Liver (tissue), 9 donors: ENCODE measurements around the gene ZNF582. TPM values are rescaled to one million over a fixed set of nuclear protein-coding genes. Genes with fewer than 3 reads are reported as not detected.

ENCODE experiments used
- DNase-seq: peaks from one replicate; pipeline ENCODE4 v3.0.0-alpha.2; 2017; ENCODE audit warnings: low spot score
- H3K27ac ChIP-seq, 2 donors: one replicate each; pipeline ENCODE4 v1.7.0; 2013; ENCODE audit warnings: inconsistent platforms in 2 of 2, low read length in 2 of 2, control low read depth in 1 of 2, low read depth in 1 of 2, mild to moderate bottlenecking in 1 of 2
- H3K27me3 ChIP-seq, 4 donors: one replicate each; pipeline versions ENCODE4 v1.6.1 to v1.7.0; 2013; ENCODE audit warnings: low read length in 3 of 4, inconsistent platforms in 1 of 4, mild to moderate bottlenecking in 1 of 4, moderate library complexity in 1 of 4; ENCODE audit not compliant: control insufficient read depth in 4 of 4, insufficient read depth in 4 of 4
- H3K36me3 ChIP-seq, 4 donors: one replicate each; pipeline versions ENCODE4 v1.6.1 to v1.7.0; 2013; ENCODE audit warnings: low read length in 3 of 4, mild to moderate bottlenecking in 3 of 4, low read depth in 1 of 4, moderate library complexity in 1 of 4; ENCODE audit not compliant: control insufficient read depth in 4 of 4, insufficient read depth in 3 of 4
- H3K4me1 ChIP-seq, 4 donors: one replicate each; pipeline versions ENCODE4 v1.6.1 to v1.7.0; 2013; ENCODE audit warnings: low read length in 3 of 4, mild to moderate bottlenecking in 3 of 4, moderate library complexity in 1 of 4; ENCODE audit not compliant: control insufficient read depth in 4 of 4, insufficient read depth in 4 of 4
- H3K4me3 ChIP-seq, 3 donors: one replicate each; pipeline versions ENCODE4 v1.6.1 to v1.7.0; 2013; ENCODE audit warnings: low read length in 3 of 3, control low read depth in 1 of 3, low read depth in 1 of 3, mild to moderate bottlenecking in 1 of 3
- H3K9ac ChIP-seq, 2 donors: one replicate each; pipeline ENCODE4 v1.7.0; 2013; ENCODE audit warnings: low read length in 2 of 2, mild to moderate bottlenecking in 2 of 2, moderate library complexity in 2 of 2, control low read depth in 1 of 2, low read depth in 1 of 2
- H3K9me3 ChIP-seq, 4 donors: one replicate each; pipeline versions ENCODE4 v1.6.1 to v1.7.0; 2013; ENCODE audit warnings: low read length in 3 of 4; ENCODE audit not compliant: control insufficient read depth in 4 of 4
- EGR1 ChIP-seq, 2 donors: IDR thresholded peaks; 2 replicates each; pipeline ENCODE4 v1.6.1; 2016 to 2018; ENCODE audit warnings: antibody characterized with exemption in 2 of 2, low read depth in 2 of 2
- GABPA ChIP-seq, 2 donors: IDR thresholded peaks in 1 of 2; conservative IDR thresholded peaks in 1 of 2; 2 replicates each; pipeline ENCODE4 v1.6.1; 2016; ENCODE audit warnings: antibody characterized with exemption in 2 of 2, mild to moderate bottlenecking in 1 of 2, moderate library complexity in 1 of 2
- HNF4A ChIP-seq, 2 donors: conservative IDR thresholded peaks; 2 replicates each; pipeline ENCODE4 v1.6.1; 2016; ENCODE audit warnings: antibody characterized with exemption in 2 of 2, mild to moderate bottlenecking in 2 of 2
- RAD21 ChIP-seq, 2 donors: IDR thresholded peaks; 2 replicates each; pipeline ENCODE4 v1.6.1; 2016; ENCODE audit warnings: antibody characterized with exemption in 2 of 2, mild to moderate bottlenecking in 2 of 2
- RXRA ChIP-seq, 2 donors: IDR thresholded peaks; 2 replicates each; pipeline ENCODE4 v1.6.1; 2017 to 2018; ENCODE audit warnings: antibody characterized with exemption in 2 of 2, mild to moderate bottlenecking in 1 of 2
- SP1 ChIP-seq: IDR thresholded peaks from 2 replicates; pipeline ENCODE4 v1.6.1; 2018; ENCODE audit warnings: antibody characterized with exemption, mild to moderate bottlenecking
- TAF1 ChIP-seq: conservative IDR thresholded peaks from 2 replicates; pipeline ENCODE4 v1.6.1; 2016; ENCODE audit warnings: antibody characterized with exemption, mild to moderate bottlenecking
- WGBS: extraction: QIAGEN DNeasy Blood & Tissue Kit; methylation state at CpG from one replicate; pipeline ENCODE4 v1.1.7; 2013; 5-methylcytosine and 5-hydroxymethylcytosine counted together
- polyA plus RNA-seq, 2 donors: library from polyadenylated mRNA; stranded (reverse) in 1 of 2; unstranded in 1 of 2; fragments of 200-250 nt in 1 of 2; fragments of >200 nt in 1 of 2; fragmentation: Nextera tagmentation in 1 of 2; extraction: Ambion mirVana in 1 of 2; gene quantifications; one replicate each; pipeline versions ENCODE4 v1.2.1 to v1.2.3, GENCODE V29; 2013 to 2015
- total RNA-seq, 2 donors: library from RNA; depleted of rRNA; stranded (reverse); fragments of >200 nt; gene quantifications; one replicate each; pipeline ENCODE4 v1.2.3, GENCODE V29; 2014
- TF ChIP-seq, protein P1 (sequence below): IDR thresholded peaks from 2 replicates; pipeline ENCODE4 v1.6.1; 2016; ENCODE audit warnings: antibody characterized with exemption
- TF ChIP-seq, protein P2 (sequence below): IDR thresholded peaks from 2 replicates; pipeline ENCODE4 v1.6.1; 2016; ENCODE audit warnings: antibody characterized with exemption, mild to moderate bottlenecking
- TF ChIP-seq, protein P3 (sequence below): IDR thresholded peaks from 2 replicates; pipeline ENCODE4 v1.6.1; 2016; ENCODE audit warnings: antibody characterized with exemption
- TF ChIP-seq, protein P4 (sequence below): IDR thresholded peaks from 2 replicates; pipeline ENCODE4 v1.6.1; 2016; ENCODE audit warnings: antibody characterized with exemption
- donor health status: healthy.
- donor health status: healthy.
- donor health status: healthy.
- donor health status: healthy.
- donor health status: healthy.

The ZNF582 gene
- total and polyA plus RNA-seq, 4 donors: 1.3 to 2.1 (median 1.4) TPM

DNA sequence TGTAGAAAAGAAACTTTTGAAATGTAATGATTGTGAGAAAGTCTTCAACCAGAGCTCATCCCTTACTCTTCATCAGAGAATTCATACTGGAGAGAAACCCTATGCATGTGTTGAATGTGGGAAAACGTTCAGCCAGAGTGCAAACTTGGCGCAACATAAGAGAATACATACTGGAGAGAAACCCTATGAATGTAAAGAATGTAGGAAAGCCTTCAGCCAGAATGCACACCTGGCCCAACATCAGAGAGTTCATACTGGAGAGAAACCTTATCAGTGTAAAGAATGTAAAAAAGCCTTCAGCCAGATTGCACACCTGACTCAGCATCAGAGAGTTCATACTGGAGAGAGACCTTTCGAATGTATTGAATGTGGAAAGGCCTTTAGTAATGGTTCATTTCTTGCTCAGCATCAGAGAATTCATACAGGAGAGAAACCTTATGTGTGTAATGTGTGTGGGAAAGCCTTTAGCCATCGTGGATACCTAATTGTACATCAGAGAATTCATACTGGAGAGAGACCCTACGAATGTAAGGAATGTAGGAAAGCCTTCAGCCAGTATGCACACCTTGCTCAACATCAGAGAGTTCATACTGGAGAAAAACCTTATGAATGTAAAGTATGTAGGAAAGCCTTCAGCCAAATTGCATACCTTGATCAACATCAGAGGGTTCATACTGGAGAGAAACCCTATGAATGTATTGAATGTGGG lies 30.1 kb upstream of the ZNF582 start:
- no peak for TF ChIP-seq RAD21 (IDR thresholded peaks at IDR 0.05)
- TF ChIP-seq RXRA (IDR thresholded peaks at IDR 0.05): no peak
- no peak overlapping the region for H3K9ac ChIP-seq
- H3K9me3 ChIP-seq: peaks cover 33 to 95% (median 70%) of the 10 kb centered on the region in 4 donors
- no peak for DNase-seq
- H3K27ac ChIP-seq: no peak overlapping the region
- H3K36me3 ChIP-seq: peaks cover 2 to 45% (median 39%) of the 10 kb centered on the region in 4 donors
- 93% methylated on average over 5 of the region's 5 CpGs for WGBS
- H3K4me3 ChIP-seq: peak overlapping the region in 2 of 3 donors; percentile 51 to 63
- no peaks in the 10 kb centered on the region for H3K4me1 ChIP-seq
- H3K27me3 ChIP-seq: no peaks in the 10 kb centered on the region

DNA sequence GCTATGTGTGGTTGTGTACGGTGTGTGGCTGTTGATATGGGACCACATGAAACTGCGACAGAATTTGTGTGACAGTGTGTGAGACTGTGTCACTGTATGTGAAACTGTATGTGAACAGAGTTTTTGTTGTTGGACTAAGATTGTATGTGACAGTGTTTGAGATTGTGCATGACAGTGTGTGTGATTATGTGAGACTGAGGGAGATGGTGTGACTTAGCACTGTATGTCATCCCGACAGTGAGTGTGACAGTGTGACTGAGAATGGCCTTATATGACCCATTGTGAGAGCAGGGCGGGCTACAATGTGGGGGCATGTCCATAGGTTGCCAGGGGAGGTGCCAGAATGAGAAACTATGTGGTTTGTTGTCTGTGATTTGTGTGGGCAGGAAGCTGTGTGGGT lies 11.7 kb upstream of the ZNF582 start:
- H3K36me3 ChIP-seq: peaks cover 10 to 38% (median 33%) of the 10 kb centered on the region in 4 donors
- H3K4me1 ChIP-seq: peaks cover 0 to 16% (median 8%) of the 10 kb centered on the region in 4 donors
- WGBS: 93% methylated on average over 4 of the region's 4 CpGs
- H3K27ac ChIP-seq: no peak overlapping the region
- no peak overlapping the region for H3K9ac ChIP-seq
- no peaks in the 10 kb centered on the region for H3K27me3 ChIP-seq
- peaks cover 14 to 50% (median 46%) of the 10 kb centered on the region in 4 donors for H3K9me3 ChIP-seq
- peak overlapping the region in 2 of 3 donors; percentile 91 to 94 for H3K4me3 ChIP-seq
- no peak for DNase-seq
- TF ChIP-seq, protein P1, sequence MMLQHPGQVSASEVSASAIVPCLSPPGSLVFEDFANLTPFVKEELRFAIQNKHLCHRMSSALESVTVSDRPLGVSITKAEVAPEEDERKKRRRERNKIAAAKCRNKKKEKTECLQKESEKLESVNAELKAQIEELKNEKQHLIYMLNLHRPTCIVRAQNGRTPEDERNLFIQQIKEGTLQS: no peak
- TF ChIP-seq RAD21 (IDR thresholded peaks at IDR 0.05): no peak
- no peak for TF ChIP-seq SP1
- TF ChIP-seq, protein P2, sequence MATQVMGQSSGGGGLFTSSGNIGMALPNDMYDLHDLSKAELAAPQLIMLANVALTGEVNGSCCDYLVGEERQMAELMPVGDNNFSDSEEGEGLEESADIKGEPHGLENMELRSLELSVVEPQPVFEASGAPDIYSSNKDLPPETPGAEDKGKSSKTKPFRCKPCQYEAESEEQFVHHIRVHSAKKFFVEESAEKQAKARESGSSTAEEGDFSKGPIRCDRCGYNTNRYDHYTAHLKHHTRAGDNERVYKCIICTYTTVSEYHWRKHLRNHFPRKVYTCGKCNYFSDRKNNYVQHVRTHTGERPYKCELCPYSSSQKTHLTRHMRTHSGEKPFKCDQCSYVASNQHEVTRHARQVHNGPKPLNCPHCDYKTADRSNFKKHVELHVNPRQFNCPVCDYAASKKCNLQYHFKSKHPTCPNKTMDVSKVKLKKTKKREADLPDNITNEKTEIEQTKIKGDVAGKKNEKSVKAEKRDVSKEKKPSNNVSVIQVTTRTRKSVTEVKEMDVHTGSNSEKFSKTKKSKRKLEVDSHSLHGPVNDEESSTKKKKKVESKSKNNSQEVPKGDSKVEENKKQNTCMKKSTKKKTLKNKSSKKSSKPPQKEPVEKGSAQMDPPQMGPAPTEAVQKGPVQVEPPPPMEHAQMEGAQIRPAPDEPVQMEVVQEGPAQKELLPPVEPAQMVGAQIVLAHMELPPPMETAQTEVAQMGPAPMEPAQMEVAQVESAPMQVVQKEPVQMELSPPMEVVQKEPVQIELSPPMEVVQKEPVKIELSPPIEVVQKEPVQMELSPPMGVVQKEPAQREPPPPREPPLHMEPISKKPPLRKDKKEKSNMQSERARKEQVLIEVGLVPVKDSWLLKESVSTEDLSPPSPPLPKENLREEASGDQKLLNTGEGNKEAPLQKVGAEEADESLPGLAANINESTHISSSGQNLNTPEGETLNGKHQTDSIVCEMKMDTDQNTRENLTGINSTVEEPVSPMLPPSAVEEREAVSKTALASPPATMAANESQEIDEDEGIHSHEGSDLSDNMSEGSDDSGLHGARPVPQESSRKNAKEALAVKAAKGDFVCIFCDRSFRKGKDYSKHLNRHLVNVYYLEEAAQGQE: no peak
- TF ChIP-seq, protein P3, sequence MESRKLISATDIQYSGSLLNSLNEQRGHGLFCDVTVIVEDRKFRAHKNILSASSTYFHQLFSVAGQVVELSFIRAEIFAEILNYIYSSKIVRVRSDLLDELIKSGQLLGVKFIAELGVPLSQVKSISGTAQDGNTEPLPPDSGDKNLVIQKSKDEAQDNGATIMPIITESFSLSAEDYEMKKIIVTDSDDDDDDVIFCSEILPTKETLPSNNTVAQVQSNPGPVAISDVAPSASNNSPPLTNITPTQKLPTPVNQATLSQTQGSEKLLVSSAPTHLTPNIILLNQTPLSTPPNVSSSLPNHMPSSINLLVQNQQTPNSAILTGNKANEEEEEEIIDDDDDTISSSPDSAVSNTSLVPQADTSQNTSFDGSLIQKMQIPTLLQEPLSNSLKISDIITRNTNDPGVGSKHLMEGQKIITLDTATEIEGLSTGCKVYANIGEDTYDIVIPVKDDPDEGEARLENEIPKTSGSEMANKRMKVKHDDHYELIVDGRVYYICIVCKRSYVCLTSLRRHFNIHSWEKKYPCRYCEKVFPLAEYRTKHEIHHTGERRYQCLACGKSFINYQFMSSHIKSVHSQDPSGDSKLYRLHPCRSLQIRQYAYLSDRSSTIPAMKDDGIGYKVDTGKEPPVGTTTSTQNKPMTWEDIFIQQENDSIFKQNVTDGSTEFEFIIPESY: no peak
- no peak for TF ChIP-seq GABPA (IDR thresholded peaks at IDR 0.05 in 1 of 2, conservative IDR thresholded peaks at IDR 0.05 in 1 of 2)
- TF ChIP-seq EGR1 (IDR thresholded peaks at IDR 0.05; ENCODE audit: low read depth in 2 of 2): no peak
- TF ChIP-seq HNF4A (conservative IDR thresholded peaks at IDR 0.05): no peak
- no peak for TF ChIP-seq TAF1
- TF ChIP-seq, protein P4, sequence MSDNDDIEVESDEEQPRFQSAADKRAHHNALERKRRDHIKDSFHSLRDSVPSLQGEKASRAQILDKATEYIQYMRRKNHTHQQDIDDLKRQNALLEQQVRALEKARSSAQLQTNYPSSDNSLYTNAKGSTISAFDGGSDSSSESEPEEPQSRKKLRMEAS: no peak
